Iris pigment epithelial cell (primary cell): Measurements from ENCODE around the gene FOXD1.
"Not testable (repeated sequence)": the region's sequence is repeated elsewhere in the genome, so short reads cannot be mapped to it uniquely, and the experiment has no call there.

Experiments used
- DNase-seq: peaks from one replicate; pipeline ENCODE4 v3.0.0-alpha.2; 2011; ENCODE audit warnings: low read depth

FOXD1 gene

GRCh38 chr5:73448463-73449136 lies at the start of gene FOXD1:
Gene FOXD1 (minus strand): TSS chr5:73448777. CDS start chr5:73448362, 415 bp downstream.
- DNase-seq = peak; percentile 87

DNA sequence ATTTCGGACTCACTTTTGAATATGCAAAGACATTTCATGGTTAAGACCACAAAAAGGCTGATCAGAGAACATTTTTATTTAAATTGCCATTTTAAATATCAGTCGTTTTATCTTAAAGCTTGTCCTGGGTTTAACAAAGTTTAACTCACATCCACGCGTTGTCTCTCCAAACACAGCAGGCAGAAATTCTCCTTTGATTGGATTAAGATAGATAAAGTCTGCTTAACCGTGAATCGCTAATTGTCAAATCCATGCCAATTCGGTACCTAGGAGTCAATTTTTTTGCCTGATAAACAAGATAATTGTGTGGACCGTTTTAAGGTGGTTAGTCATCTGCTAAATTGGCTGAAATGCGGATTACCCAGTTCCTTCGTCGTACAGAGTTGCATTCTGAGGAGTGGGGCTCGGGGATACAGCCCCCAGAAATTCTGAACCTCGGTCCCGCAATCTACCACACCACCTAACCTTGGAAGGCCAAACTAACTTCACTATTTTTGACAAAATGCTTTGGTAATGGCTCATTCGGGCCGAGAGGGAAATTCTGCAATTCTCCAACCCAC lies 49.0 kb upstream of the FOXD1 start:
- DNase-seq = no peak

- peak; percentile 53 for DNase-seq
Measured at GRCh38 chr5:73496984-73497457, 48.4 kb upstream of the FOXD1 start.

DNA sequence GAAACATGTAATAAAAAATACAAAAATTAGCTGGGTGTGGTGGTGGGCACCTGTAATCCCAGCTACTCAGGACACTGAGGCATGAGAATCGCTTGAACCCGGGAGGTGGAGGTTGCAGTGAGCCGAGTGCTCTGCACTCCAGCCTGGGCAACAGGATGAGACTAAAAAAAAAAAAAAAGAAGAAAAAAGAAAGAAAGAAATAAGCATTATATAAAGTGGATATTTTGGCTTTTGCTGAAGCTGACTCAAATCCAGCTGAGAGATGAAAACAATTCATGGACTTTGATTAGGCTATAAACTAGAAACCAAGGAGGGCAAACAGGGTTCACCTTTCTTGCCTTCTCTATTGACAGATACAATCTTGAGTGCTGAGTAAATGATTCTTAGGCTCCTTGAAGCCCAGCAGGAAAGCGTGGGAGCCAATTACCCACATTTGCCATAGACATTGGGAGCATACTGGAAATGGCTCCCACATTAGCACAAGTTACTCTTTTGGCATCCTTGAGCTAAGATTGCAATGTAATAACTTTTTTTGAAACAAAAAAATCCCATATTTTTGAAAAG lies 47.3 kb upstream of the FOXD1 start:
- no peak for DNase-seq

DNA sequence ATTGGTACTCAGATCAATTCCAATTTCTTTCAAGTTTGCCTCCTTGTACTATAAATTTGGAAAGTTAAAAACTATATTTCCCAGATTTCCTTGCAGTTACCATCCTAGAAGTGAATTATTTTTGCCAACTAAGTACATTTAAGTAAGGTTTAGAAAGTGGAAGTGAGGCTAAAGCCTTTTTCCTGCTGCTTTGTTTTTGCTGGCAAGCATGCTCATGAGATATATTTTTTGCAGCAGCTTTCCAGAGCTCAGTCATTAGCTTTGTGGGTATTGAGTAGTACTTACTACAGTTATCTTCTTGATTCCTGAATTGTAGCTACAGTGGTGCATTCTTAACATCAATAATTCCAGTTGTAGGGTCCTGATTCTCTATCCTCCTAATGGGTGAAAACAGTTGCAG lies 46.1 kb upstream of the FOXD1 start:
- no peak for DNase-seq

DNA sequence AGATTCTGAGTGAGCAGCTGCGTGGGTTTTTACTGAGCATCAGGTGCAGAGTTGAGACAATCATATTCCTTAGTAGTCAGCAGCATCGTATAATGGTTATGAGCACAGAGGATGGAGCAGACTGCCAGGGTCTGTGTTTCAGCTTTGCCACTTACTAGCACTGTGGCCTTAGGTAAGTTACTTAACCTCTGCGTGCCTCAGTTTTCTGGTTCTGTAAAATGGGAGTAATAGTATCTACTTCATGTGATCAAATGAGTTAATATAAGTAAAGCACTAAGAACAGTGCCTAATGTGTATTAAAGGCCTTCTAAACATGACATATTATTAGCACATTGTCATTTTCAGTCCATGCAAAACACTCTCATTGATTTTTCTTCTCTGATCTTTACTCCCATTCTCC lies 44.8 kb upstream of the FOXD1 start:
- DNase-seq = no peak

GRCh38 chr5:73491155-73491554 lies 42.6 kb upstream of the FOXD1 start:
- DNase-seq = no peak

GRCh38 chr5:73490088-73490487 lies 41.5 kb upstream of the FOXD1 start:
- DNase-seq = no peak

GRCh38 chr5:73488806-73489205 lies 40.2 kb upstream of the FOXD1 start:
- no peak for DNase-seq

DNA sequence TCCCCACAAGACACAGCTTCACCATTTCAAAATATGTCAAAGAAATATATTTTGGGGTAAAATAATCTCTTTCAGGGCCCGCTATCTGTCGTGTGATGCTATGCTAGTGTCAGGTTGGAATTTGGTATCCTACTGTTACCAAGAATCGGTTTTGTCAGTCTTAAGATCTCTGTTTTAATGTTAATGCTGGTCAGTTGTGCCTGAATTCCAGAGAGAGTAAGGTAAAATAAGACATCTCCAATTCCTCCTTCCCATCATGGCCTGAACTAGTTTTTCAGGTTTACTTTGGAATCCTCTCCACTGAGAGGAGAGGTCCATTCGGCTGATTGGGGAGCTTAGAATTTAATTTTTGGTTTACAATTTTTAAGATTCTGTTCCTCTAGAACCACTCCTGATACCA lies 39.2 kb upstream of the FOXD1 start:
- no peak for DNase-seq

- DNase-seq = not testable (repeated sequence)
Measured at GRCh38 chr5:73487257-73487656, 38.7 kb upstream of the FOXD1 start.

- no peak for DNase-seq
Measured at GRCh38 chr5:73486119-73486899, 37.7 kb upstream of the FOXD1 start.

DNA sequence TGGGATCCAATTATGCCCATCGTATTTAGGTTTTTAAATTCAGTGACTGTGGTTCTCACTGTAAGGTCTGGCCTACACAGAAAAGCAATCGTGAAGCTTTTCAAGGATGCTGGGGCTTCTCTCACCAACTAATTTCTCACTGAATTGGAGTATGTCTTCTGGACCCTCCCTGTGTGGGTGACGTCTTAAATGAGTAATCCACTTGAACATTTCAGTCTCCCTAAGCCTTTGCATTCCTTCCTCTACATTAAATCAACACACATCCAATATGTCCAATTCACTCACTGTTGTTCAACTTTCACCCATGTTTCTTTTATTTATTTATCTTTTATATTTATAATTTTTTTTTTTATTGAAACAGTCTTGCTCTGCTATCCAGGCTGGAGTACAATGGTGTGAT lies 37.1 kb upstream of the FOXD1 start:
- DNase-seq = peak; percentile 57

GRCh38 chr5:73484511-73484910 lies 35.9 kb upstream of the FOXD1 start:
- DNase-seq = no peak

DNA sequence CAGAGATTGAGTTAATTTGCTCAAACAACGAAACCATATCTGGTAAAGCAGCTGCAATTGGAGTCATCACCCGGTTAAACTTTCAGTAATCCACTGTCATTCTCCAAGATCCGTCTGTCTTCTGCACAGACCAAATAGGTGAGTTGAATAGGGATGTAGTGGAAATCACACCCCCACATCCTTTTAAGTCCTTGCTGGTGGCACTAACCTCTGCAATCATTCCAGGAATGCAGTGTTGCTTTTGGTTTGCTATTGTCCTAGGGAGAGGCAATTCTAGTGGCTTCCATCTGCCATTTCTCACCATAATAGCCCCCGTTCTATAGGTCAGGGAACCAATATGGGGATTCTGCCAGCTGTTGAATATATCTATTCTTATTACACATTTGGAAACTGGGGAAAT lies 35.1 kb upstream of the FOXD1 start:
- no peak for DNase-seq

- DNase-seq = peak; percentile 59
Measured at GRCh38 chr5:73482383-73483136, 34.0 kb upstream of the FOXD1 start.

DNA sequence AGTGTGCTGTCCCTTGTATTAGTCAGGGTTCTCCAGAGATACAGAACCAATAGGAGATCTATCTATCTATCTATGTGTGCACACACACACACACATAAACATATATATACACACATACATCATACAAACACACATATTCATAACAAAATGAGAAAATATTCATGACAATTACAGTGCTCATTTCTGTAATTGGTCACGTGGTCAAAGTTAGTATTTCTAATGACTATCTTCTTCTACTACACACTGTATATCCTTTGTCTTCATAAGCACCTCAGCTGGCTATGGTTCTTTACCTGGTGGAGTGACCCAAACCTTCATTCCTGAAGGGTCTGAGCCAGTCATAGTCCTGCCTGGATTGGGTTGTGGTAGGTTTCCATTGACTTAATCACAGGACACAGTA lies 31.9 kb upstream of the FOXD1 start:
- no peak for DNase-seq

DNA sequence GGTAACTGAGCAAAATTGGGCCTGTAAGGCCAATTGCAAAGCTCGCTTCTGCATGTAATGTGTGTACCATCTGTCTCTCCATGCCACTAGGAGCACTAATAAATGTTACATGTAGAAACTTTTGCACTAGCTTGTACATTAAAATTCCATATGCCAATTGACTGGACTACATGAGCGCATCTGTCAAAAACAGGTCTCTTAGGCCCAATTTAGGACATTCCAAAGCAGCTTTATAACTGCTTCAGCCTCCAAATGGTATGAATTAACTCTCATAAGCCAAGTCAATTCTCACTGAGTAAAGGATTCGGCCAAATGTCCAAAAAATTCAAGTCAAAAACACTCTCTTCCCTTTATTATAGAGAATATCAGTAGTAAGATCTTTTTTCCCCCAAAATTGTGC lies 23.5 kb upstream of the FOXD1 start:
- DNase-seq = no peak

- DNase-seq = no peak
Measured at GRCh38 chr5:73471654-73472053, 23.1 kb upstream of the FOXD1 start.

DNA sequence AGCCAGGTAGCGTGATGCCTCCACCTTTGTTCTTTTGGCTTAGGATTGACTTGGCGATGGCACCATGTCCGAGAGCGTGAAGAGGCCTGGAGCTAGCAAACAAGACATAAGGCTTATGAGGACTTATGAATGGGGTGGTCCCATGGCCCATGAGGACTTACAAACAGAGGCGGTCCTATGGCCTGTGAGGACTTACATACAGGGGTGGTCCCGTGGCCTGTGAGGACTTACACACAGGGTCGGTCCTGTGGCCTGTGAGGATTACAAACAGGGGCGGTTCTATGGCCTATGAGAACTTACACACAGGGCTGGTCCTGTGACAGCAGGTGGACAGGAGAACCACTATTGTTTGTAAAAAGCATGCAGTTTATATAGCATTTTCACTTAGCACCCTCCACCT lies 21.3 kb upstream of the FOXD1 start:
- no peak for DNase-seq

- DNase-seq = not testable (repeated sequence)
Measured at GRCh38 chr5:73468638-73469037, 20.1 kb upstream of the FOXD1 start.
